OCI-LY1 (cell line): ENCODE results near the gene CSNK1G2.

Experiments
- H2AFZ ChIP-seq: fragments of 200-600 bp; sonication (generic), shearing (Covaris generic); 2 replicates; pipeline ENCODE4 v1.6.0; 2014; ENCODE audit warnings: antibody characterized with exemption, mild to moderate bottlenecking, low read length
- H3F3A ChIP-seq: fragments of 200-600 bp; sonication (generic), shearing (Covaris generic); 2 replicates; pipeline ENCODE4 v1.6.0; 2014; ENCODE audit warnings: mild to moderate bottlenecking, antibody characterized with exemption, low read length, moderate library complexity; ENCODE audit not compliant: insufficient read depth
- H3K27ac ChIP-seq: fragments of 200-600 bp; sonication (generic); 2 replicates; pipeline ENCODE4 v1.5.1; 2014; ENCODE audit warnings: low read length, mixed run types, mild to moderate bottlenecking, low read depth; ENCODE audit not compliant: poor library complexity, severe bottlenecking
- H3K27me3 ChIP-seq: fragments of 200-600 bp; sonication (generic); 2 replicates; pipeline ENCODE4 v1.6.0; 2014; ENCODE audit warnings: antibody characterized with exemption, mild to moderate bottlenecking, low read length, moderate library complexity; ENCODE audit not compliant: insufficient read depth
- H3K36me3 ChIP-seq: fragments of 200-600 bp; sonication (generic); 2 replicates; pipeline ENCODE4 v1.6.1; 2014; ENCODE audit warnings: mild to moderate bottlenecking, antibody characterized with exemption, low read length, moderate library complexity, mixed read lengths; ENCODE audit not compliant: insufficient read depth
- H3K4me1 ChIP-seq: fragments of 200-600 bp; sonication (generic); 2 replicates; pipeline ENCODE4 v1.5.1; 2014; ENCODE audit warnings: mild to moderate bottlenecking, low read length, moderate library complexity; ENCODE audit not compliant: insufficient read depth, severe bottlenecking
- H3K4me2 ChIP-seq: fragments of 200-600 bp; sonication (generic), shearing (Covaris generic); 2 replicates; pipeline ENCODE4 v1.6.1; 2014; ENCODE audit warnings: low read length
- H3K4me3 ChIP-seq: fragments of 200-600 bp; sonication (generic); 2 replicates; pipeline ENCODE4 v1.5.1; 2014; ENCODE audit warnings: low read length, low read depth, mild to moderate bottlenecking, mixed read lengths; ENCODE audit not compliant: poor library complexity, severe bottlenecking
- H3K79me2 ChIP-seq: fragments of 200-600 bp; shearing (Covaris generic); 2 replicates; pipeline ENCODE4 v1.6.1; 2016; ENCODE audit warnings: mixed run types, low read length, mixed read lengths; ENCODE audit not compliant: insufficient read depth
- H3K9ac ChIP-seq: fragments of 200-600 bp; sonication (generic), shearing (Covaris generic); 2 replicates; pipeline ENCODE4 v1.6.1; 2014; ENCODE audit warnings: mild to moderate bottlenecking, low read length, mixed read lengths
- H3K9me2 ChIP-seq: fragments of 200-600 bp; sonication (generic), shearing (Covaris generic); 2 replicates; pipeline ENCODE4 v1.6.1; 2014; ENCODE audit warnings: low read depth, mild to moderate bottlenecking, low read length, mixed read lengths
- H3K9me3 ChIP-seq: fragments of 200-600 bp; shearing (Covaris generic); 2 replicates; pipeline ENCODE4 v1.6.1; 2014; ENCODE audit warnings: low read length, mixed read lengths
- H4K20me1 ChIP-seq: fragments of 200-600 bp; sonication (generic), shearing (Covaris generic); 2 replicates; pipeline ENCODE4 v1.6.0; 2016; ENCODE audit warnings: mild to moderate bottlenecking, low read length; ENCODE audit not compliant: insufficient read depth
- CTCF ChIP-seq: fragments of 200-600 bp; sonication (generic), shearing (Covaris generic); IDR thresholded peaks from 2 replicates; pipeline ENCODE4 v1.5.1; 2017; ENCODE audit warnings: mild to moderate bottlenecking, antibody characterized with exemption, low read length, moderate library complexity, mixed read lengths
- EZH2 ChIP-seq: fragments of 200-600 bp; sonication (generic), shearing (Covaris generic); IDR thresholded peaks from 2 replicates; pipeline ENCODE4 v1.8.0; 2017; ENCODE audit warnings: borderline replicate concordance, mixed run types, mild to moderate bottlenecking, antibody characterized with exemption, low read length, moderate library complexity, mixed read lengths

Gene CSNK1G2

DNA sequence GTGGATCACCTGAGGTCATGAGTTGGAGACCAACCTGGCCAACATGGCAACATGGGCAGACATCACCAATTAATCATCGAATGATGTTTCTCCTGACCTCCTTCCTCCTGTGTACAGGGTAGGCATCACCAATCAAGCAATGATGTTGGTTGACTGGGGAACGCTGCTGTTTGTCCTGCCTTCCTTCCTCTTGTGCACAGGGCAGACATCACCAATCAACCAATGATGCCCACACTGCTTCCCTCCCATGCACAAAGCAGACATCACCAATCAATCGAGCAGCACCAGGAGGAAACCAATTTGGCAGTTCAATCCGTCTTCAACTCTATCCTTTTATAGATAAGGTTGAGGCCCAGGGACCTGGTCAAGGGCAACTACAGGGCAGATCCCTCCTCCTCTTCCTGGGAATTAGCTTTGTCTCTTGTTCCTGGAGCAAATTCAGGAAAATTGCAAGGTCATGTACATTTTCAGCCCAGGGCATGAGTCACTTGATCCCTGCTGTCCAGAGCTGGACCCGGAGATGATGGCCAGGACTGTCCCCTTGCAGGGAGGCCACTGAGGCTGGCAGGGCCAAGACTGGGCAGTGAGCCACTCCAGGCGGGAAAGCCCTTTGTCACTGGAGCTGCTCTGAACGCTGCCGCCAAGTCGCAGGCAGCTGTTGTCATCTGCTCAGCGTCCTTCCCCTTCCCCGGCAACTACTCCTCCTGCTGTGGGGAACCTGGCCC lies 5.3 kb upstream of the CSNK1G2 start:
- no peak overlapping the region for H3K4me2 ChIP-seq
- no peaks in the 10 kb centered on the region; the same call in 1 of the 2 replicates for H3K27me3 ChIP-seq
- H2AFZ ChIP-seq: no peak overlapping the region
- no peaks in the 10 kb centered on the region for H3K79me2 ChIP-seq
- H3K9me3 ChIP-seq: peaks cover 10% of the 10 kb centered on the region; the same call in 1 of the 2 replicates
- H3K9me2 ChIP-seq: no peaks in the 10 kb centered on the region
- no peaks in the 10 kb centered on the region for H4K20me1 ChIP-seq
- no peak for TF ChIP-seq EZH2
- no peak overlapping the region for H3K4me3 ChIP-seq
- no peak overlapping the region for H3K9ac ChIP-seq
- H3K36me3 ChIP-seq: peaks cover 4% of the 10 kb centered on the region; the same call in 1 of the 2 replicates
- H3K27ac ChIP-seq: no peak overlapping the region
- peaks cover 14% of the 10 kb centered on the region for H3K4me1 ChIP-seq
- H3F3A ChIP-seq: no peaks in the 10 kb centered on the region

GRCh38 chr19:1936430-1936829 lies 4.5 kb upstream of the CSNK1G2 start:
- H2AFZ ChIP-seq: no peak overlapping the region
- H4K20me1 ChIP-seq: no peaks in the 10 kb centered on the region
- no peaks in the 10 kb centered on the region for H3F3A ChIP-seq
- H3K27me3 ChIP-seq: no peaks in the 10 kb centered on the region; the same call in 1 of the 2 replicates
- no peaks in the 10 kb centered on the region for H3K9me2 ChIP-seq
- H3K27ac ChIP-seq: no peak overlapping the region
- TF ChIP-seq EZH2 (no peak), CTCF (no peak)
- H3K4me1 ChIP-seq: peaks cover 14% of the 10 kb centered on the region
- H3K79me2 ChIP-seq: no peaks in the 10 kb centered on the region
- no peak overlapping the region for H3K4me3 ChIP-seq
- H3K4me2 ChIP-seq: no peak overlapping the region
- H3K36me3 ChIP-seq: peaks cover 4% of the 10 kb centered on the region; the same call in 1 of the 2 replicates
- no peak overlapping the region for H3K9ac ChIP-seq
- H3K9me3 ChIP-seq: peaks cover 10% of the 10 kb centered on the region; the same call in 1 of the 2 replicates

- no peak overlapping the region for H2AFZ ChIP-seq
- H3K9me2 ChIP-seq: no peaks in the 10 kb centered on the region
- H3K4me1 ChIP-seq: peaks cover 14% of the 10 kb centered on the region
- H3K4me3 ChIP-seq: no peak overlapping the region
- H3K36me3 ChIP-seq: peaks cover 4% of the 10 kb centered on the region; the same call in 1 of the 2 replicates
- no peaks in the 10 kb centered on the region for H3K79me2 ChIP-seq
- H3K9me3 ChIP-seq: 0 out of 2 replicates have a peak, but pooled peaks cover 5% of the 10 kb centered on the region
- H3F3A ChIP-seq: no peaks in the 10 kb centered on the region
- H3K27me3 ChIP-seq: no peaks in the 10 kb centered on the region; the same call in 1 of the 2 replicates
- no peak for TF ChIP-seq EZH2
- TF ChIP-seq CTCF: no peak
- no peaks in the 10 kb centered on the region for H4K20me1 ChIP-seq
- no peak overlapping the region for H3K9ac ChIP-seq
- no peak overlapping the region for H3K4me2 ChIP-seq
- no peak overlapping the region for H3K27ac ChIP-seq
Measured at GRCh38 chr19:1936916-1937610, 3.9 kb upstream of the CSNK1G2 start.
